GM19397 (cell line): ENCODE data around the gene GARIN1A.
"Not testable (repeated sequence)": the region's sequence is repeated elsewhere in the genome, so short reads cannot be mapped to it uniquely, and the experiment has no call there.

Experiments used
- ATAC-seq: cut with Tn5 transposase; IDR thresholded peaks from one replicate; pipeline ENCODE4 v1.9.1; 2021; ENCODE audit warnings: mild to moderate bottlenecking, moderate library complexity; ENCODE audit not compliant: unreplicated experiment

The GARIN1A gene

GRCh38 chr7:128671992-128672391 lies at the start of gene GARIN1A:
GARIN1A (plus strand) TSS chr7:128672292; CDS start chr7:128672398, 106 bp downstream.
- ATAC-seq, result no peak

GRCh38 chr7:128627124-128627523 lies 45.0 kb upstream of the GARIN1A start:
- ATAC-seq, result not testable (repeated sequence)

- ATAC-seq, result not testable (repeated sequence)
These were observed 38.2 kb upstream of the GARIN1A start for GRCh38 chr7:128633915-128634314.

DNA sequence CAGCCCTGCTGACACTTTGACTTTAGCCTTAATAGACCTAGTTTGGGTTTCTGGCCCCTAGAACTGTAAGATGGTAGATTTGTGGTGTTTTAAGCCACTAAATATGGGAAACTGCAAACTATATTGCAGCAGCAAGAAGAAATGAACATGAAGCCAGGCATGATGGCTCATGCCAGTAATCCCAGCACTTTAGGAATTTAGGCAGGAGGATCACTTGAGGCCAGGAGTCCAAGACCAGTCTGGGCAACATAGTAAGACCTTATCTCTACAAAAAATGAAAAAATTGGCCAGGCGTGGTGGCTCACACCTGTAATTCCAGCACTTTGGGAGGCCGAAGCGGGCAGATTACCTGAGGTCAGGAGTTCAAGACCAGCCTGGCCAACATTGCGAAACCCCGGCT lies 26.9 kb upstream of the GARIN1A start:
- not testable (repeated sequence) for ATAC-seq

DNA sequence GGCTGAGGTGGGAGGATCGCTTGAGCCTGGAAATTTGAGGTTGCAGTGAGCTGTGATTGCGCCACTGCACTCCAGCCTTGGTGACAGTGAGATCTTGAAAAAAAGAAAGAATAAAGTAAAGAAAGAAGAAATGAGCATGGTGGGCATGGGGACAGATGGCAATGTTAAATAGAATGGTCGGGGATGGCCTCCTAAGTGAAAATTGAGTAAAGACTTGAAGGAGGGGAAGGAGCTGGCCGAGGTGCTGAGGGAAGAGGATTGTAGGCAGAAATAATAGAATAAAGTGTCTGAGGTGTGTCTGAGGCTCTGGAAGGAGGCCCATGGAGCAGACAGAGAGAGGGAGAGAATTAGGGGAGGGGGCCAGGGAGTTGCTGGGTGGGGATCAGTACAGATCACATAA lies 26.2 kb upstream of the GARIN1A start:
- not testable (repeated sequence) for ATAC-seq

GRCh38 chr7:128646877-128647276 lies 25.2 kb upstream of the GARIN1A start:
- ATAC-seq, result not testable (repeated sequence)

- not testable (repeated sequence) for ATAC-seq
These were observed 21.0 kb upstream of the GARIN1A start for GRCh38 chr7:128651096-128651495.

GRCh38 chr7:128652606-128653005 lies 19.5 kb upstream of the GARIN1A start:
- ATAC-seq, result not testable (repeated sequence)

- ATAC-seq, result not testable (repeated sequence)
These were observed 18.9 kb upstream of the GARIN1A start for GRCh38 chr7:128653197-128653596.

GRCh38 chr7:128654080-128654479 lies 18.0 kb upstream of the GARIN1A start:
- ATAC-seq, result not testable (repeated sequence)

- not testable (repeated sequence) for ATAC-seq
These were observed 17.6 kb upstream of the GARIN1A start for GRCh38 chr7:128654501-128654900.

DNA sequence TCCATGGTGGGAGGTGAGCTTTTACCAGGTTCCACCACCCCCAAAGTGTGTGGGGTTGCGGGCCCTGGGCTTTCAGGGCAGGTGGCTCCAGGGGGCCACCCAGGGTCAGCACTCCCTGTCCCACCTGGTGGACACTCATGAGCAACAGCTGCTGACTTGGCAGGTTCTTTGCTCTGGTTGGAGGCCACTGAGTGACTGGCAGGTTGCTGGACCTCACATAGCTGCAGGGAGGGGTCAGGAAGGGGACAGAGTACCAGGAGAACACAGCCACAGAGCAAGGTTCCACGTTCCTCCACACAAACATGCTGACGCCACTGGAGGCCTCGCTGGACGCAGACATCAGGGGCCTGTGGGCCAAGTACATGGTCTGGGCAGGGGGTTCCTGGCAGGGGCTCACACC lies 13.7 kb upstream of the GARIN1A start:
- not testable (repeated sequence) for ATAC-seq

DNA sequence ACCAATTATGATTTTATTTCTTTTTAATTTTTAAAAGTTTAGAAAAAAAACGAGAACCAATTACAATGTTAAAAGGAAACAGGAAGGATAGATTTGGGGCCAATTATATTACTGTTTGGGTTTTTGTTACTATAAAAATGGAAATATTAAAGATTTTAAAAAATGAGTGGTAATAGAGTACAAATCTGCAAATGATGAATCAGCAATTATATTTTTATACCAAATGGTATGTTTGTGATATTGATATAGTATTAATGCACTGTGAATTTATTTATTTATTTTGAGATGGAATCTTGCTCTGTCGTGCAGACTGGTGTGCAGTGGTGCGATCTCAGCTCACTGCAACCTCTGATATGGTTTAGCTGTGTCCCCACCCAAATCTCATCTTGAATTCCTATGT lies 11.5 kb upstream of the GARIN1A start:
- no peak for ATAC-seq

DNA sequence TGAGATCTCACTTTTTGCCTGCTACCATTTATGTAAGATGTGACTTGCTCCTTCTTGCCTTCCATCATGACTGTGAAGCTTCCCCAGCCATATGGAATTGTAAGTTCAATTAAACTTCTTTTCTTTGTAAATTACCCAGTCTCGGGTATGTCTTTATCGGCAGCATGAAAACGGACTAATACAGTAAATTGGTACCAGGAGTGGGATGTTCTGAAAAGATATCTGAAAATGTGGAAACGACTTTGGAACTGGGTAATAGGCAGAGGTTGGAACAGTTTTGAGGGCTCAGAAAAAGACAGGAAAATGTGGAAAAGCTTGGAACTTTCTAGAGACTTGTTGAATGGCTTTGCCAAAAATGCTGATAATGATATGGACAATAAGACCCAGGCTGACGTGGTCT lies 10.6 kb upstream of the GARIN1A start:
- no peak for ATAC-seq

DNA sequence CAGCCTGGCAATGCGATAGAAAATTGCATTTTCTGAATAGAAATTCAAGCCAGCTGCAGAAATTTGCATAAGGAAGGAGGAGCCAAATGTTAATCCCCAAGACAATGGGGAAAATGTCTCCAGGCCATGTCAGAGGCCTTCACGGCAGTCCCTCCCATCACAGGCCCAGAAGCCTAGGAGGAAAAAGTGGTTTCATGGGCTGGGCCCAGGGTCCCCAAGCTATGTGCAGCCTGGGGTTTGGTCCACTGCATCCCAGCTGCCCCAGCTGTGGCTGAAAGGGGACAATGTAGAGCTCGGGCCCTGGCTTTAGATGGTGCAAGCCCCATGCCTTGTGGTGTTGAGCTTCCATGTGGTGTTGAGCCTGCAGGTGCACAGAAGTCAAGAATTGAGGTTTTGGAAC lies 10.0 kb upstream of the GARIN1A start:
- no peak for ATAC-seq

DNA sequence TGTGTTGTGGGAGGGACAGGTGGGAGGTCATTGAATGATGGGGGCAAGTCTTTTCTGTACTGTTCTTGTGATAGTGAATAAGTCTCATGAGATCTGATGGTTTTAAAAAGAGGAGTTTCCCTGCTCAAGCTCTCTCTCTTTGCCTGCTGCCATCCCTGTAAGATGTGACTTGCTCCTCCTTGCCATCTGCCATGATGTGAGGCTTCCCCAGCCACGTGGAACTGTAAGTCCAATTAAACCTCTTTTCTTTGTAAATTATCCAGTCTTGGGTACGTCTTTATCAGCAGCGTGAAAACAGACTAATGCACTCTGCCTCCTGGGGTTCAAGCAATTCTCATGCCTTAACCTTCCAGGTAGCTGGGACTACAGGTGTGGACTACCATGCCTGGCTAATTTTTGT lies 8.9 kb upstream of the GARIN1A start:
- not testable (repeated sequence) for ATAC-seq

DNA sequence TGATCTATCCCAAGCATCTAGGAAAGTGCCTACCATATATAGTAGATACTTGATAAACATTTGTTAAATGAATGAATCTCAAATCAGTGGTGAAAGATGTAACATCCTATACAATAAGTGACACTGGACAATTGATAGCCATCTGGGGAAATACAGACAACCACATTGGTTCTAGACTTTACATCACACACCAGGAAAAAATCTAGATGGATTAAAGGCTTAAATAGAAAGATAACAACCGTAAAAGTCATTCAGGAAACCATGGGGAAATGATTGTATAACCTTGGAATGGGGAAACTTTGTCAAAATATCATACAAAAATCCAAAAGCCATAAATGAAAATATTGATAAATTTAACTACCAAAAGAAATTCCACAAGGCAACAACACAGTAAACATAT lies 7.0 kb upstream of the GARIN1A start:
- ATAC-seq, result no peak

GRCh38 chr7:128666200-128666599 lies 5.9 kb upstream of the GARIN1A start:
- no peak for ATAC-seq

GRCh38 chr7:128672927-128673517 lies 930 bp downstream of the GARIN1A start:
- no peak for ATAC-seq

DNA sequence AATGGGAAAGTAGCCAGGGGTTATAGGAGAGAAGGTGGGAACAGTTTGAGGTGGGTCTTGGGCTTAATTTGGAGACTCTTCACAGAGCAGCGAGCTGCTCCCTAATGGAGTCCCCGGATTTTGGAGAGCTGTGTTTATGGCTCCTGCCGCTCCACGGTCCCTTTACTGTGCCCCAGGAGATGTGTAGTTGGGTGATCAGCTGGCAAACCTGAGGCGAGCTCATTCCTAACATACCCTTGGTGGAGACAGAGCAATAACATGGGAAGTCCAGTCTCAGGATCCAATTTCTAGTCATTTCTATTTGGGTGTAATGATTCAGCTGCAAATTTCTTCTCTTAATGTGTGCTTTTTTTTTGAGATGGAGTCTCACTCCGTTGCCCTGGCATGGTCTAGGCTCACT lies 1.5 kb downstream of the GARIN1A start:
- no peak for ATAC-seq

DNA sequence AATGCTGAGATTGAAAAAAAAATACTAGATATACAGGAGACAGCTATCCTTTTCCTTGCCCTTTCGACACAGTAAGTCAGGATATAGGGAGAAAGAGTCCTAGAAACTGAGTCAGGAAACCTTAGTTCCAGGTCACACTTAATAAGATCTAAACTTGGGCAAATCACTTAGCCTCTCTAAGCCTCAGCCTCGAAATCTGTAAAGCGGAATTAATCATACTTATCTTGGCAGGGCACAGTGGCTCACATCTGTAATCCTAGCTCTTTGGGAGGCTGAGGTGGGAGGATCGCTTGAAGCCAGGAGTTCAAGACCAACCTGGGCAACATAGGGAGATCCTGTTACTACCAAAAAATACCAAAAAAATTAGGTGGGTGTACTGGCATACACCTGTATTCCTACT lies 4.6 kb downstream of the GARIN1A start:
- no peak for ATAC-seq

DNA sequence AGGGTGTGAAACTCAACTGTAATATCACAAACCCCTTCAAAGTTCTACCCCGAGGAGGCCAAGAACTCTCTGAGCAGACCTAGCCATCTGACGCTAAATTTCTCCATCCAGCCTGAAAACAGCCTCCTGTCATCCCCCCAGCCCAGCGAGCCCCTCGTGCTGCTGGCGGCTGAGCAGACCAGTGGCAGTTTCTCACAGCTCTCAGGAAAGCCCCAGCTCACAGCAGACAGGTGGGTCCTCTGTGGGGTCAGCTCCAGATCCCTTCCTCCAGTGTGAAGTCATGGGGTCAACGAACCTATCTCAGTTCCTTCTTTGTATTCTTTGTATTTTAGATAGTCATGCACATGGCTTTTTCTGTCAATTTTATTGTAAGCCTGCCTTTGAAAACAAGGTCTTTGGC lies 7.8 kb downstream of the GARIN1A start:
- no peak for ATAC-seq
